HEK293 (cell line): ENCODE measurements around the gene RB1.

Experiments
- CTCF ChIA-PET: fragments of 350-600 bp; formaldehyde crosslinking; extraction: SDS; loops from one replicate; lab custom pipeline; 2021; ENCODE audit warnings: antibody characterized with exemption; lab: Yijun Ruan, JAX
- POLR2A ChIA-PET: fragments of 300-600 bp; formaldehyde crosslinking; extraction: SDS; loops from one replicate; lab custom pipeline; 2020; ENCODE audit warnings: antibody characterized with exemption, inconsistent platforms; lab: Yijun Ruan, JAX
- H3K27ac ChIP-seq: fragments of 200-500 bp; sonication (Bioruptor generic); 2 replicates; pipeline ENCODE4 v1.5.1; 2014; ENCODE audit warnings: low read depth, low read length, control low read depth, inconsistent platforms; ENCODE audit errors: extremely low read depth
- H3K36me3 ChIP-seq, 2 experiments: fragments of 200-500 bp in 1 of 2; sonication (Bioruptor generic) in 1 of 2; 1 replicate in 1 of 2; 2 replicates in 1 of 2; pipeline ENCODE4 v1.5.1; 2014 to 2017; ENCODE audit warnings: inconsistent platforms in 2 of 2, low read length in 2 of 2; ENCODE audit not compliant: control insufficient read depth in 2 of 2, insufficient read depth in 1 of 2
- H3K4me1 ChIP-seq: fragments of 200-500 bp; sonication (Bioruptor generic); 2 replicates; pipeline ENCODE4 v1.5.1; 2014; ENCODE audit warnings: mild to moderate bottlenecking, low read length, inconsistent platforms; ENCODE audit not compliant: control insufficient read depth, insufficient read depth
- H3K4me3 ChIP-seq: 2 replicates; pipeline ENCODE4 v1.5.1; 2011; ENCODE audit warnings: low read depth, mild to moderate bottlenecking, control low read depth, low read length, moderate library complexity
- H3K9me3 ChIP-seq: fragments of 200-500 bp; sonication (Bioruptor generic); 2 replicates; pipeline ENCODE4 v1.5.1; 2014; ENCODE audit warnings: low read depth, low read length, inconsistent platforms; ENCODE audit not compliant: control insufficient read depth, insufficient read depth
- EGR2 ChIP-seq: fragments of 450-650 bp; formaldehyde crosslinking; IDR thresholded peaks from 2 replicates; pipeline ENCODE4 v1.5.1; 2016; ENCODE audit warnings: low read depth, missing biosample characterization, missing genetic modification characterization
- HIC1 ChIP-seq: fragments of 450-650 bp; formaldehyde crosslinking; IDR thresholded peaks from 2 replicates; pipeline ENCODE4 v1.5.1; 2016; ENCODE audit warnings: missing biosample characterization, missing genetic modification characterization
- KLF16 ChIP-seq: fragments of 450-650 bp; formaldehyde crosslinking; IDR thresholded peaks from 2 replicates; pipeline ENCODE4 v1.5.1; 2017; ENCODE audit warnings: missing biosample characterization, missing genetic modification characterization
- MEIS1 ChIP-seq: sonication (generic); formaldehyde crosslinking; IDR thresholded peaks from 2 replicates; pipeline ENCODE4 v1.8.1; 2022; ENCODE audit warnings: missing genetic modification reagents, mild to moderate bottlenecking, borderline replicate concordance
- MYNN ChIP-seq: fragments of 450-650 bp; formaldehyde crosslinking; IDR thresholded peaks from 2 replicates; pipeline ENCODE4 v1.5.1; 2016; ENCODE audit warnings: missing biosample characterization, missing genetic modification characterization, borderline replicate concordance
- PRDM6 ChIP-seq: fragments of 450-650 bp; formaldehyde crosslinking; IDR thresholded peaks from 2 replicates; pipeline ENCODE4 v1.5.1; 2017; ENCODE audit warnings: missing biosample characterization, missing genetic modification characterization
- YY1 ChIP-seq: fragments of 450-650 bp; formaldehyde crosslinking; IDR thresholded peaks from 2 replicates; pipeline ENCODE4 v1.5.1; 2018; ENCODE audit warnings: missing biosample characterization, missing genetic modification characterization
- ZBTB8A ChIP-seq: fragments of 450-650 bp; formaldehyde crosslinking; IDR thresholded peaks from 2 replicates; pipeline ENCODE4 v1.5.1; 2016; ENCODE audit warnings: missing biosample characterization, missing genetic modification characterization
- ZNF140 ChIP-seq: fragments of 450-650 bp; formaldehyde crosslinking; IDR thresholded peaks from 2 replicates; pipeline ENCODE4 v1.5.1; 2016; ENCODE audit warnings: missing biosample characterization, missing genetic modification characterization
- ZNF16 ChIP-seq: fragments of 450-650 bp; formaldehyde crosslinking; IDR thresholded peaks from 2 replicates; pipeline ENCODE4 v1.5.1; 2016; ENCODE audit warnings: low read depth, missing biosample characterization, missing genetic modification characterization
- ZNF174 ChIP-seq: fragments of 450-650 bp; formaldehyde crosslinking; IDR thresholded peaks from 2 replicates; pipeline ENCODE4 v1.5.0; 2017; ENCODE audit warnings: missing biosample characterization, mild to moderate bottlenecking, missing genetic modification characterization
- ZNF24 ChIP-seq: fragments of 450-650 bp; formaldehyde crosslinking; IDR thresholded peaks from 2 replicates; pipeline ENCODE4 v1.5.1; 2016; ENCODE audit warnings: missing biosample characterization, missing genetic modification characterization
- ZNF26 ChIP-seq: fragments of 450-650 bp; formaldehyde crosslinking; IDR thresholded peaks from 2 replicates; pipeline ENCODE4 v1.5.1; 2016; ENCODE audit warnings: missing biosample characterization, missing genetic modification characterization
- ZNF350 ChIP-seq: fragments of 450-650 bp; formaldehyde crosslinking; IDR thresholded peaks from 2 replicates; pipeline ENCODE4 v1.5.0; 2017; ENCODE audit warnings: missing biosample characterization, mild to moderate bottlenecking, missing genetic modification characterization
- ZNF501 ChIP-seq: fragments of 450-650 bp; formaldehyde crosslinking; IDR thresholded peaks from 2 replicates; pipeline ENCODE4 v1.5.1; 2016; ENCODE audit warnings: missing biosample characterization, missing genetic modification characterization
- ZNF549 ChIP-seq: fragments of 450-650 bp; IDR thresholded peaks from 2 replicates; pipeline ENCODE4 v1.5.1; 2018; ENCODE audit warnings: missing biosample characterization, missing genetic modification characterization, mild to moderate bottlenecking, inconsistent platforms, moderate library complexity
- ZNF747 ChIP-seq: fragments of 450-650 bp; formaldehyde crosslinking; IDR thresholded peaks from 2 replicates; pipeline ENCODE4 v1.5.1; 2016; ENCODE audit warnings: missing biosample characterization, missing genetic modification characterization
- TF ChIP-seq, protein P1 (sequence below): fragments of 450-650 bp; formaldehyde crosslinking; IDR thresholded peaks from 2 replicates; pipeline ENCODE4 v1.5.1; 2016; ENCODE audit warnings: missing biosample characterization, missing genetic modification characterization
- TF ChIP-seq, protein P2 (sequence below): fragments of 450-650 bp; formaldehyde crosslinking; IDR thresholded peaks from 2 replicates; pipeline ENCODE4 v1.5.1; 2017; ENCODE audit warnings: missing biosample characterization, missing genetic modification characterization
- TF ChIP-seq, protein P3 (sequence below): fragments of 450-650 bp; IDR thresholded peaks from 2 replicates; pipeline ENCODE4 v1.5.1; 2018; ENCODE audit warnings: missing biosample characterization, mild to moderate bottlenecking, missing genetic modification characterization
- TF ChIP-seq, protein P4 (sequence below): fragments of 450-650 bp; formaldehyde crosslinking; optimal IDR thresholded peaks from 2 replicates; pipeline ENCODE3; 2016; ENCODE audit warnings: missing biosample characterization, mild to moderate bottlenecking, missing genetic modification characterization

Gene RB1

DNA sequence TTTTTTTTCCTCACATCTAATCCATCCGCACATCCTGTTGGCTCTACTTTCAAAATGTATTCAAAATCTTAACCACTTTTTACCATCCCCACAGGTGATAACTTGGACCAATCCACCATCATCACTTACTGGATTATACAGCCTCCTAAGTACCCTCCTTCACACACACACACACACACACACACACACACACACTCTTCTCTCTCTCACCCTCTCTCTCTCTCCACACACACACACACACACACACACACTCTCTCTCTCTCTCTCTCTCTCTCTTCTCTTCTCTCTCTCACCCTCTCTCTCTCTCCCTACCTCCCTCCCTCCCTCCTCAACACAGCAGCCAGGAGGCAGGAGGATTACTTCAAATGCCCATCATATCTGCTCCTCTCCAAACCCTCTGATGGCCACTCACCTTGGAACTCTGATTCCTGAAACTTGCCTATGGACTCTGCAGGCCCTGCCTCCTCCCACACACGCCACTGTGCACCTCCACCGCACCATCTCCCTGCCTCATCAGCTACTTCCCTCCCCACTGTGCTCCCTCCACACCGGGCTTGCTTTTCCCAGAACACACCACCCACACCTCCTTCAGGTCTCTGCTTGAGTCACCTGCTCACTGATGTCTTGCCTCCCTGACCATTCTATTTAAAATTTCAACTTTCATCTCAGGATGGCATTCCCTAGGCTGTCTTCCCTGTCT, 189.7 kb downstream of the RB1 start (continued):
- TF ChIP-seq MEIS1 (CRISPR knock-in tag) = no peak
- TF ChIP-seq YY1 (tag by site-specific recombination) = no peak
- TF ChIP-seq ZNF747 (tag by site-specific recombination) = no peak
- TF ChIP-seq ZNF501 (tag by site-specific recombination) = no peak
- TF ChIP-seq EGR2 (tag by site-specific recombination) = peak; percentile 89
- TF ChIP-seq, protein P1, sequence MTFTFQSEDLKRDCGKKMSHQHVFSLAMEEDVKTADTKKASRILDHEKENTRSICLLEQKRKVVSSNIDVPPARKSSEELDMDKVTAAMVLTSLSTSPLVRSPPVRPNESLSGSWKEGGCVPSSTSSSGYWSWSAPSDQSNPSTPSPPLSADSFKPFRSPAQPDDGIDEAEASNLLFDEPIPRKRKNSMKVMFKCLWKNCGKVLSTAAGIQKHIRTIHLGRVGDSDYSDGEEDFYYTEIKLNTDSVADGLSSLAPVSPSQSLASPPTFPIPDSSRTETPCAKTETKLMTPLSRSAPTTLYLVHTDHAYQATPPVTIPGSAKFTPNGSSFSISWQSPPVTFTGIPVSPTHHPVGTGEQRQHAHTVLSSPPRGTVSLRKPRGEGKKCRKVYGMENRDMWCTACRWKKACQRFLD (tag by site-specific recombination) = no peak
- no peak for TF ChIP-seq ZBTB8A (tag by site-specific recombination)
- no peak for TF ChIP-seq ZNF174
- no peak for TF ChIP-seq ZNF549
- no peak for TF ChIP-seq ZNF26
- no peak for TF ChIP-seq ZNF140 (tag by site-specific recombination)
- TF ChIP-seq ZNF350 (tag by site-specific recombination) = no peak
- TF ChIP-seq KLF16 (tag by site-specific recombination) = no peak
- no peak for TF ChIP-seq ZNF16 (tag by site-specific recombination)
- TF ChIP-seq, all 188 proteins: peak for 8

- Histone ChIP-seq H3K27ac (no peak overlapping the region), H3K36me3 (no peaks in the 10 kb centered on the region)
- POLR2A ChIA-PET = no interaction called here
Observed at GRCh38 chr13:48493851-48494250, 190.3 kb downstream of the RB1 start.

More at GRCh38 chr13:48493851-48494250, 190.3 kb downstream of the RB1 start:
- no peaks in the 10 kb centered on the region for H3K9me3 ChIP-seq
- peaks cover 7% of the 10 kb centered on the region for H3K4me1 ChIP-seq
- TF ChIP-seq YY1 (tag by site-specific recombination) = no peak
- TF ChIP-seq, protein P2, sequence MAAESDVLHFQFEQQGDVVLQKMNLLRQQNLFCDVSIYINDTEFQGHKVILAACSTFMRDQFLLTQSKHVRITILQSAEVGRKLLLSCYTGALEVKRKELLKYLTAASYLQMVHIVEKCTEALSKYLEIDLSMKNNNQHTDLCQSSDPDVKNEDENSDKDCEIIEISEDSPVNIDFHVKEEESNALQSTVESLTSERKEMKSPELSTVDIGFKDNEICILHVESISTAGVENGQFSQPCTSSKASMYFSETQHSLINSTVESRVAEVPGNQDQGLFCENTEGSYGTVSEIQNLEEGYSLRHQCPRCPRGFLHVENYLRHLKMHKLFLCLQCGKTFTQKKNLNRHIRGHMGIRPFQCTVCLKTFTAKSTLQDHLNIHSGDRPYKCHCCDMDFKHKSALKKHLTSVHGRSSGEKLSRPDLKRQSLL (tag by site-specific recombination) = no peak
- no peak for TF ChIP-seq ZNF24 (tag by site-specific recombination)
- TF ChIP-seq, protein P3, sequence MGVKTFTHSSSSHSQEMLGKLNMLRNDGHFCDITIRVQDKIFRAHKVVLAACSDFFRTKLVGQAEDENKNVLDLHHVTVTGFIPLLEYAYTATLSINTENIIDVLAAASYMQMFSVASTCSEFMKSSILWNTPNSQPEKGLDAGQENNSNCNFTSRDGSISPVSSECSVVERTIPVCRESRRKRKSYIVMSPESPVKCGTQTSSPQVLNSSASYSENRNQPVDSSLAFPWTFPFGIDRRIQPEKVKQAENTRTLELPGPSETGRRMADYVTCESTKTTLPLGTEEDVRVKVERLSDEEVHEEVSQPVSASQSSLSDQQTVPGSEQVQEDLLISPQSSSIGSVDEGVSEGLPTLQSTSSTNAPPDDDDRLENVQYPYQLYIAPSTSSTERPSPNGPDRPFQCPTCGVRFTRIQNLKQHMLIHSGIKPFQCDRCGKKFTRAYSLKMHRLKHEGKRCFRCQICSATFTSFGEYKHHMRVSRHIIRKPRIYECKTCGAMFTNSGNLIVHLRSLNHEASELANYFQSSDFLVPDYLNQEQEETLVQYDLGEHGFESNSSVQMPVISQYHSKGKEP (tag by site-specific recombination) = 0 out of 2 replicates have a peak, but pooled peaks have one; percentile 28
- TF ChIP-seq PRDM6 = peak; percentile 83
- TF ChIP-seq, protein P4, sequence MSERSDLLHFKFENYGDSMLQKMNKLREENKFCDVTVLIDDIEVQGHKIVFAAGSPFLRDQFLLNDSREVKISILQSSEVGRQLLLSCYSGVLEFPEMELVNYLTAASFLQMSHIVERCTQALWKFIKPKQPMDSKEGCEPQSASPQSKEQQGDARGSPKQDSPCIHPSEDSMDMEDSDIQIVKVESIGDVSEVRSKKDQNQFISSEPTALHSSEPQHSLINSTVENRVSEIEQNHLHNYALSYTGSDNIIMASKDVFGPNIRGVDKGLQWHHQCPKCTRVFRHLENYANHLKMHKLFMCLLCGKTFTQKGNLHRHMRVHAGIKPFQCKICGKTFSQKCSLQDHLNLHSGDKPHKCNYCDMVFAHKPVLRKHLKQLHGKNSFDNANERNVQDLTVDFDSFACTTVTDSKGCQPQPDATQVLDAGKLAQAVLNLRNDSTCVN (tag by site-specific recombination) = no peak
- TF ChIP-seq HIC1 = 0 out of 2 replicates have a peak, but pooled peaks have one; percentile 22
- TF ChIP-seq MYNN (tag by site-specific recombination) = no peak
- CTCF ChIA-PET = no interaction called here
- H3K4me3 ChIP-seq = no peak overlapping the region
